Activated naive CD4-positive, alpha-beta T cell (primary cell): ENCODE data around the gene TREML1.

Experiments used
- DNase-seq, 4 experiments: peaks; one replicate each; lab custom pipeline; 2025; lab: John Stamatoyannopoulos, UW

Gene TREML1

GRCh38 chr6:41177695-41178094 is 23.5 kb upstream of the TREML1 start:
- DNase-seq, result no peak

- no peak for DNase-seq
Measured at GRCh38 chr6:41177287-41177686, 23.1 kb upstream of the TREML1 start.

GRCh38 chr6:41176189-41176588 is 22.0 kb upstream of the TREML1 start:
- no peak for DNase-seq

- DNase-seq, result no peak
Measured at GRCh38 chr6:41175084-41175483, 20.9 kb upstream of the TREML1 start.

GRCh38 chr6:41174610-41175009 is 20.5 kb upstream of the TREML1 start:
- DNase-seq, result no peak

GRCh38 chr6:41171908-41172307 is 17.8 kb upstream of the TREML1 start:
- no peak for DNase-seq

- DNase-seq, result no peak
Measured at GRCh38 chr6:41170547-41171160, 16.5 kb upstream of the TREML1 start.

GRCh38 chr6:41167173-41167963 is 13.2 kb upstream of the TREML1 start:
- DNase-seq, result no peak

- DNase-seq, result no peak
Measured at GRCh38 chr6:41164551-41165120, 10.5 kb upstream of the TREML1 start.

- DNase-seq, result no peak
Measured at GRCh38 chr6:41163419-41163717, 9.2 kb upstream of the TREML1 start.

- DNase-seq, result no peak
Measured at GRCh38 chr6:41162687-41163418, 8.7 kb upstream of the TREML1 start, which contains the start of gene TREM2. TREM2 (minus strand) TSS chr6:41163116; CDS start chr6:41163082, 34 bp downstream.

- no peak for DNase-seq
Measured at GRCh38 chr6:41161851-41162552, 7.9 kb upstream of the TREML1 start.

- DNase-seq, result no peak
Measured at GRCh38 chr6:41161380-41161779, 7.2 kb upstream of the TREML1 start.

- DNase-seq, result no peak
Measured at GRCh38 chr6:41160933-41161332, 6.8 kb upstream of the TREML1 start.

GRCh38 chr6:41159415-41160082 is 5.4 kb upstream of the TREML1 start:
- no peak for DNase-seq

GRCh38 chr6:41157323-41157722 is 3.2 kb upstream of the TREML1 start:
- DNase-seq, result no peak

GRCh38 chr6:41156771-41157170 is 2.6 kb upstream of the TREML1 start:
- DNase-seq, result no peak

GRCh38 chr6:41156001-41156400 is 1.9 kb upstream of the TREML1 start:
- no peak for DNase-seq

GRCh38 chr6:41155132-41155805 is 1.1 kb upstream of the TREML1 start:
- no peak for DNase-seq

GRCh38 chr6:41153451-41153850 is 696 bp downstream of the TREML1 start:
- no peak for DNase-seq

- DNase-seq, result no peak
Measured at GRCh38 chr6:41150671-41151070, 3.5 kb downstream of the TREML1 start.
